Left ventricle myocardium inferior (tissue), 1 donor: Measurements from ENCODE around the gene GREM2. TPM values are rescaled to one million over a fixed set of nuclear protein-coding genes. Genes with fewer than 3 reads are reported as not detected.

Experiments used
- DNase-seq: peaks from one replicate; pipeline ENCODE4 v3.0.0-alpha.2; 2020
- H3K27ac ChIP-seq: fragments of 200-600 bp; replicated peaks from 2 replicates; pipeline ENCODE4 v1.8.0; 2021
- H3K27me3 ChIP-seq: fragments of 200-600 bp; 2 replicates; pipeline ENCODE4 v1.8.0; 2021; ENCODE audit warnings: low read depth
- H3K36me3 ChIP-seq: fragments of 200-600 bp; 2 replicates; pipeline ENCODE4 v1.8.0; 2021
- H3K4me1 ChIP-seq: fragments of 200-600 bp; 2 replicates; pipeline ENCODE4 v1.8.0; 2021
- H3K4me3 ChIP-seq: fragments of 200-600 bp; 2 replicates; pipeline ENCODE4 v1.8.0; 2021; ENCODE audit warnings: mild to moderate bottlenecking, moderate library complexity
- H3K9me3 ChIP-seq: fragments of 200-600 bp; replicated peaks from 2 replicates; pipeline ENCODE4 v1.8.0; 2021
- intact Hi-C: fragments of 100-400 bp; cut with micrococcal nuclease; formaldehyde crosslinking; loops from one replicate; pipeline ENCODE4 v1.11.0; 2022
- total RNA-seq: library from RNA; stranded (reverse); fragmentation: NEBNext Ultra II Directional; extraction: Animal tissue kit (Norgen Biotek cat#: 25700); gene quantifications from one replicate; pipeline ENCODE4 v1.2.1, GENCODE V29; 2021
- TF ChIP-seq, protein P1 (sequence below): fragments of 200-600 bp; IDR thresholded peaks from 2 replicates; pipeline ENCODE4 v1.8.0; 2021; ENCODE audit warnings: antibody characterized with exemption, mild to moderate bottlenecking, borderline replicate concordance
- donor health status: DM: no; HTN: yes; CAD: no; lungs with severe emphysema.

The GREM2 gene
- total RNA-seq, 1 donor from 2014 or later, result not detected

DNA sequence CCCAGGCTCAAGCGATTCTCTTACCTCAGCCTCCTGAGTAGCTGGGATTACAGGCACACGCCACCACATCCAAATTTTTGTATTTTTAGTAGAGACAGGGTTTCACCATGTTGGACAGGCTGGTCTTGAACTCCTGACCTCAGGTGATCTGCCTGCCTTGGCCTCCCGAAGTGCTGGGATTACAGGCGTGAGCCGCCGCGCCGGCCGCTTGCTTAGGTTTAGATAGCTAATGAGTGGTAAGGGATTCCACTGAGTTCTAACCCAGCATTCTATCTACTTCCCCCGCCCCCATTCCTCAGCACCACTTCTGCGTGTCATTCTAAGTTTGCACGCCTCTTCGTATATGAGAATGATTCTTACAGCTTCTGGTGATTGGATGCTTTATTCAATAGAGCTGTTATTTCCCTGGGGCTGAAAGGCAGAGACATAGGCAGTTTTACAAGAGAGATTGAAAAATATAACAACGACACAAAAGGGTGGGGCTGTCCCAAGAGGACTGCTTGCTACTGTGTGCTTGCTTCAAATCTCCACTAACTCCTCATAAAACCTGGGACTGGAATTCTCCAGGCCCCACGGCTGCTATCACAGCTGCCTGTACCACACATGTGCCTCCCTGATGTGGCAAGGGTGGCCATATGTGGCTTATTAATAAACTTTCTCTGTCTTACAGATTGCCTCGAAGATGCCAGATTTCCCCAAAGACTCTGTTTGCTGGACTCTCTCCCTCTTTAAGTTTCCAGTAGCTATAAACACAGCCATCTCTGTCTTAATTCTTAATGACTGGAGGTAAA lies 23.7 kb upstream of the GREM2 start:
- Histone ChIP-seq H3K4me3 (no peak overlapping the region), H3K27me3 (no peaks in the 10 kb centered on the region), H3K9me3 (no peaks in the 10 kb centered on the region), H3K27ac (no peak overlapping the region), H3K36me3 (no peaks in the 10 kb centered on the region), H3K4me1 (no peaks in the 10 kb centered on the region)
- DNase-seq, result no peak
- TF ChIP-seq, protein P1, sequence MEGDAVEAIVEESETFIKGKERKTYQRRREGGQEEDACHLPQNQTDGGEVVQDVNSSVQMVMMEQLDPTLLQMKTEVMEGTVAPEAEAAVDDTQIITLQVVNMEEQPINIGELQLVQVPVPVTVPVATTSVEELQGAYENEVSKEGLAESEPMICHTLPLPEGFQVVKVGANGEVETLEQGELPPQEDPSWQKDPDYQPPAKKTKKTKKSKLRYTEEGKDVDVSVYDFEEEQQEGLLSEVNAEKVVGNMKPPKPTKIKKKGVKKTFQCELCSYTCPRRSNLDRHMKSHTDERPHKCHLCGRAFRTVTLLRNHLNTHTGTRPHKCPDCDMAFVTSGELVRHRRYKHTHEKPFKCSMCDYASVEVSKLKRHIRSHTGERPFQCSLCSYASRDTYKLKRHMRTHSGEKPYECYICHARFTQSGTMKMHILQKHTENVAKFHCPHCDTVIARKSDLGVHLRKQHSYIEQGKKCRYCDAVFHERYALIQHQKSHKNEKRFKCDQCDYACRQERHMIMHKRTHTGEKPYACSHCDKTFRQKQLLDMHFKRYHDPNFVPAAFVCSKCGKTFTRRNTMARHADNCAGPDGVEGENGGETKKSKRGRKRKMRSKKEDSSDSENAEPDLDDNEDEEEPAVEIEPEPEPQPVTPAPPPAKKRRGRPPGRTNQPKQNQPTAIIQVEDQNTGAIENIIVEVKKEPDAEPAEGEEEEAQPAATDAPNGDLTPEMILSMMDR, result no peak
- intact Hi-C loops, result no loop called here

- Histone ChIP-seq H3K27ac (no peak overlapping the region), H3K4me1 (no peaks in the 10 kb centered on the region), H3K27me3 (no peaks in the 10 kb centered on the region), H3K4me3 (no peak overlapping the region), H3K9me3 (no peaks in the 10 kb centered on the region), H3K36me3 (no peaks in the 10 kb centered on the region)
- intact Hi-C loops, result no loop called here
- TF ChIP-seq, protein P1, result no peak
- no peak for DNase-seq
Measured at GRCh38 chr1:240630409-240630808, 18.5 kb upstream of the GREM2 start.

- DNase-seq, result no peak
- TF ChIP-seq, protein P1, result no peak
- Histone ChIP-seq H3K27ac (no peak overlapping the region), H3K4me1 (no peaks in the 10 kb centered on the region), H3K27me3 (peaks cover 14% of the 10 kb centered on the region), H3K36me3 (no peaks in the 10 kb centered on the region), H3K4me3 (no peak overlapping the region), H3K9me3 (no peaks in the 10 kb centered on the region)
- intact Hi-C loops, result no loop called here
Measured at GRCh38 chr1:240621249-240621648, 9.3 kb upstream of the GREM2 start.

DNA sequence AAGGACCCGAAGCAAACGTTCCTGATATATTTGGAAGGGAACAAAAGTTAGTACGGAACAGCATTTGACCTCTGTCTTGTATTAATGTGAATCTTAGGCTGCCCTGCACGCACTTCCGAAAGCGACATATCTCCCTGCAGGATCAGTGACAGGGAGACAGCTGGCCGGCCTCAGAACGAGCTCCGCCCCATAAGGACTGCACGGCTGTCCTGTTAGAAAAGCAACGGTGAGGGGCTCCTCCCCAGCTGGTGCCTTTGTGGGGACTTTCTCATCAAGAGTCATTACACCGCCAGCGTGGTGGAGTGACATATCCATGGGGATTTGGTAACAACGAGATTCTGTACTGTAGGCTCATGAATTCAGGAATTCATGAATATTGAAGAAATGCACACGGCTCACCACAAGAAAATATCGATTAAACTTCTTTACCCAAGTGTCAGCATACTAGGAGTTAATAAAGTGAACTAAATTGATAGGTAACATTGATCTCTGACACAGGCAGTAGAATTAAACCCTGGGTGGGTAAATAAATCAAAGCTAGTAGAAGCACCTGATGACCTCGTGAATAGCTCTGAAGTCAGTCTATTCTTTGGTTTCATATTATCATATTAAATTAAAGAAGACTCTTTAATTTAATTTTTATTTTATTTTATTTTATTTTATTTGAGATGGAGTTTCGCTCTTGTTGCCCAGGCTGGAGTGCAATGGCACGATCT lies 8.1 kb upstream of the GREM2 start:
- TF ChIP-seq, protein P1, result no peak
- no peak overlapping the region for H3K4me3 ChIP-seq
- H3K27ac ChIP-seq, result no peak overlapping the region
- H3K36me3 ChIP-seq, result no peaks in the 10 kb centered on the region
- peaks cover 25% of the 10 kb centered on the region for H3K27me3 ChIP-seq
- intact Hi-C loops, result no loop called here
- H3K4me1 ChIP-seq, result no peaks in the 10 kb centered on the region
- no peaks in the 10 kb centered on the region for H3K9me3 ChIP-seq
- DNase-seq, result no peak

DNA sequence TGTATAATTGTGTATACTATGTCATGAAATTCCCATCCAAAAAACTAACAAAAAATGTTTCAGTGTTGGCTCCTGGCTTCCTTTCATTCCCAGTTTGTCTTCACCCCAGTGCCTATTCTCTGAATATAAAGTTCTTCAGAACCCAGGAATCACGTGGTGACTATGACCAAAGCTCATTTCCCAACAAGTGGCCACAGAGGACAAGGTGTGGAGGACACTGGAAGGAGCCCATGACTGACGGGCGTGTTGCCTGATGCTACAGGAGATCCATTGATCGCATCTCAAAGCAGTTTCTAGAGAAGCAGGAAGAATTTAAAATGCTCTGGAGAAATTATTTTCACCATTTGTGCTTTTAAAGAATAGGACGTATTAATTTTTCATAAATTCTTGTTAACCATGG lies 7.4 kb upstream of the GREM2 start:
- Histone ChIP-seq H3K27ac (no peak overlapping the region), H3K27me3 (peaks cover 32% of the 10 kb centered on the region), H3K4me1 (no peaks in the 10 kb centered on the region), H3K9me3 (no peaks in the 10 kb centered on the region), H3K4me3 (no peak overlapping the region), H3K36me3 (no peaks in the 10 kb centered on the region)
- intact Hi-C loops, result no loop called here
- no peak for DNase-seq
- TF ChIP-seq, protein P1, result no peak
